GM21367 (cell line): Measurements from ENCODE around the gene SLC41A3.

Experiments used
- ATAC-seq: cut with Tn5 transposase; IDR thresholded peaks from one replicate; pipeline ENCODE4 v1.9.1; 2021; ENCODE audit not compliant: unreplicated experiment

The SLC41A3 gene

GRCh38 chr3:126083913-126084767 lies at the start of gene SLC41A3:
Gene SLC41A3 (minus strand): TSS chr3:126084124. CDS start chr3:126068219, 15,905 bp downstream.
- peak; percentile 91 for ATAC-seq

GRCh38 chr3:126133606-126134005 lies 49.7 kb upstream of the SLC41A3 start:
- no peak for ATAC-seq

- ATAC-seq = no peak
These were observed 49.0 kb upstream of the SLC41A3 start for GRCh38 chr3:126132751-126133511.

GRCh38 chr3:126131881-126132750 lies 48.2 kb upstream of the SLC41A3 start:
- no peak for ATAC-seq

- no peak for ATAC-seq
These were observed 47.2 kb upstream of the SLC41A3 start for GRCh38 chr3:126130981-126131745.

GRCh38 chr3:126130081-126130855 lies 46.3 kb upstream of the SLC41A3 start:
- ATAC-seq = no peak

GRCh38 chr3:126129398-126129891 lies 45.5 kb upstream of the SLC41A3 start:
- no peak for ATAC-seq

- no peak for ATAC-seq
These were observed 44.8 kb upstream of the SLC41A3 start for GRCh38 chr3:126128504-126129397.

GRCh38 chr3:126127904-126128303 lies 44.0 kb upstream of the SLC41A3 start:
- no peak for ATAC-seq

- ATAC-seq = no peak
These were observed 43.5 kb upstream of the SLC41A3 start for GRCh38 chr3:126127452-126127851.

- no peak for ATAC-seq
These were observed 43.0 kb upstream of the SLC41A3 start for GRCh38 chr3:126126811-126127431.

- ATAC-seq = no peak
These were observed 42.4 kb upstream of the SLC41A3 start for GRCh38 chr3:126126286-126126685.

GRCh38 chr3:126125781-126126251 lies 41.9 kb upstream of the SLC41A3 start:
- no peak for ATAC-seq

- no peak for ATAC-seq
These were observed 41.4 kb upstream of the SLC41A3 start for GRCh38 chr3:126125341-126125740.

- ATAC-seq = no peak
These were observed 41.0 kb upstream of the SLC41A3 start for GRCh38 chr3:126124896-126125295.

GRCh38 chr3:126124148-126124868 lies 40.4 kb upstream of the SLC41A3 start:
- no peak for ATAC-seq

GRCh38 chr3:126121632-126122031 lies 37.7 kb upstream of the SLC41A3 start:
- no peak for ATAC-seq
